Mesenchymal stem cell (in vitro differentiated cells and primary cell): Measurements from ENCODE around the gene MEX3C.

Experiments
- DNase-seq: peaks from one replicate; pipeline ENCODE4 v3.0.0-alpha.2; 2013
- H2AFZ ChIP-seq: one replicate; pipeline ENCODE4 v1.6.1; 2013; ENCODE audit warnings: low read depth, mild to moderate bottlenecking, control low read depth, inconsistent platforms, low read length, moderate library complexity
- H2AK5ac ChIP-seq: 2 replicates; pipeline ENCODE4 v1.6.1; 2013; ENCODE audit warnings: low read length, moderate library complexity, mild to moderate bottlenecking, inconsistent platforms; ENCODE audit not compliant: severe bottlenecking
- H2BK120ac ChIP-seq: one replicate; pipeline ENCODE4 v1.6.1; 2013; ENCODE audit warnings: low read depth, mild to moderate bottlenecking, inconsistent platforms, low read length, moderate library complexity
- H2BK12ac ChIP-seq, 2 experiments: one replicate each; pipeline ENCODE4 v1.6.1; 2013; ENCODE audit warnings: inconsistent platforms in 2 of 2, low read length in 2 of 2, mild to moderate bottlenecking in 2 of 2, moderate library complexity in 2 of 2, control low read depth in 1 of 2
- H2BK15ac ChIP-seq: one replicate; pipeline ENCODE4 v1.6.1; 2013; ENCODE audit warnings: mild to moderate bottlenecking, low read depth, inconsistent platforms; ENCODE audit not compliant: poor library complexity, severe bottlenecking
- H2BK5ac ChIP-seq: 2 replicates; pipeline ENCODE4 v1.6.1; 2013; ENCODE audit warnings: low read depth, mild to moderate bottlenecking, low read length, control low read depth, inconsistent platforms; ENCODE audit not compliant: poor library complexity, severe bottlenecking
- H3K14ac ChIP-seq, 2 experiments: one replicate each; pipeline ENCODE4 v1.6.1; 2013; ENCODE audit warnings: inconsistent platforms in 2 of 2, low read length in 2 of 2, control low read depth in 1 of 2, mild to moderate bottlenecking in 1 of 2, moderate library complexity in 1 of 2
- H3K18ac ChIP-seq, 2 experiments: one replicate each; pipeline ENCODE4 v1.6.1; 2013; ENCODE audit warnings: inconsistent platforms in 2 of 2, low read length in 2 of 2, control low read depth in 1 of 2, low read depth in 1 of 2, mild to moderate bottlenecking in 1 of 2
- H3K23ac ChIP-seq, 2 experiments: one replicate each; pipeline ENCODE4 v1.6.1; 2013; ENCODE audit warnings: inconsistent platforms in 2 of 2, low read length in 2 of 2, mild to moderate bottlenecking in 2 of 2, moderate library complexity in 2 of 2, control low read depth in 1 of 2
- H3K27ac ChIP-seq: 2 replicates; pipeline ENCODE4 v1.5.1; 2013; ENCODE audit warnings: mild to moderate bottlenecking, moderate library complexity, low read length, control low read depth, inconsistent platforms; ENCODE audit not compliant: poor library complexity, severe bottlenecking
- H3K27me3 ChIP-seq, 2 experiments: 2 replicates each; pipeline versions ENCODE4 v1.6.1 to v1.7.0; 2013; ENCODE audit warnings: low read length in 2 of 2, mild to moderate bottlenecking in 2 of 2, moderate library complexity in 2 of 2, control low read depth in 1 of 2, inconsistent platforms in 1 of 2; ENCODE audit not compliant: control insufficient read depth in 1 of 2, insufficient read depth in 1 of 2
- H3K36me3 ChIP-seq, 2 experiments: 2 replicates each; pipeline versions ENCODE4 v1.6.1 to v1.7.0; 2013; ENCODE audit warnings: low read length in 2 of 2, control low read depth in 1 of 2, inconsistent platforms in 1 of 2, low read depth in 1 of 2, mild to moderate bottlenecking in 1 of 2; ENCODE audit not compliant: insufficient read depth in 2 of 2, control insufficient read depth in 1 of 2
- H3K4ac ChIP-seq, 2 experiments: one replicate each; pipeline ENCODE4 v1.6.1; 2013; ENCODE audit warnings: inconsistent platforms in 2 of 2, low read length in 2 of 2, mild to moderate bottlenecking in 2 of 2, moderate library complexity in 2 of 2, control low read depth in 1 of 2, low read depth in 1 of 2
- H3K4me1 ChIP-seq: 2 replicates; pipeline ENCODE4 v1.6.1; 2013; ENCODE audit warnings: low read depth, low read length, control low read depth; ENCODE audit not compliant: control insufficient read depth, insufficient read depth
- H3K4me2 ChIP-seq: 2 replicates; pipeline ENCODE4 v1.6.1; 2013; ENCODE audit warnings: low read length, mild to moderate bottlenecking, inconsistent platforms; ENCODE audit not compliant: poor library complexity, severe bottlenecking
- H3K4me3 ChIP-seq, 2 experiments: 2 replicates each; pipeline versions ENCODE4 v1.5.1 to v1.7.0; 2013; ENCODE audit warnings: low read length in 2 of 2, mild to moderate bottlenecking in 2 of 2, control low read depth in 1 of 2, low read depth in 1 of 2; ENCODE audit not compliant: insufficient read depth in 1 of 2
- H3K79me1 ChIP-seq: replicated peaks from 2 replicates; pipeline ENCODE4 v1.6.1; 2013; ENCODE audit warnings: mild to moderate bottlenecking, control low read depth, low read length, inconsistent platforms; ENCODE audit not compliant: poor library complexity, severe bottlenecking
- H3K9ac ChIP-seq: 2 replicates; pipeline ENCODE4 v1.7.0; 2013; ENCODE audit warnings: mild to moderate bottlenecking, low read length, moderate library complexity
- H3K9me3 ChIP-seq: 2 replicates; pipeline ENCODE4 v1.7.0; 2013; ENCODE audit warnings: mild to moderate bottlenecking, low read length; ENCODE audit not compliant: control insufficient read depth
- H4K8ac ChIP-seq: one replicate; pipeline ENCODE4 v1.6.1; 2013; ENCODE audit warnings: inconsistent platforms, mild to moderate bottlenecking, low read length, moderate library complexity
- H4K91ac ChIP-seq: one replicate; pipeline ENCODE4 v1.6.1; 2013; ENCODE audit warnings: mild to moderate bottlenecking, low read length, inconsistent platforms
- WGBS: methylation state at CpG from one replicate; pipeline ENCODE4 v1.1.7; 2013; ENCODE audit warnings: mixed read lengths; 5-methylcytosine and 5-hydroxymethylcytosine counted together

Gene MEX3C

DNA sequence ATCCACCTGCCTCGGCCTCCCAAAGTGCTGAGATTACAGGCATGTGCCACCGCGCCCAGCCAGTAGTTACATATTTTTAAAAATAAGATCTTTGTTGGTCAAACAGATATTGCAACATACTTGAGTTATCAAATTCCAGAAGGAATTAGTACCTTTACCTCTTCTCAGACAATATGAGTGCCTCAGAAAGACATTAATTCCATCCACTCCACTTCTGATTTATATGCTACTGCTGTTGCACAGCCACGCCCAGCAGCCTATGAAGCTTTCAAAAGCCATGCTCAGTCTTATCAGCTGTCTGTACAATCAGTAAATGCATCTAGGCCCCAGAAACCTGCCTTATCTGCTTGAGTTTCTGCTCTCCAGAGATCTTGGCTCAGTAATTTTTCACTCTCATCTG, 47.8 kb downstream of the MEX3C start:
- Histone ChIP-seq H3K79me1 (peaks cover 2% of the 10 kb centered on the region), H3K4me2 (no peak overlapping the region), H2BK120ac (no peak overlapping the region), H2AFZ (no peak overlapping the region), H3K36me3 (peaks cover 0 to 3% of the 10 kb centered on the region in 2 experiments), H3K4ac (no peak overlapping the region), H2BK15ac (no peak overlapping the region), H4K8ac (no peak overlapping the region), H3K4me1 (peaks cover 8% of the 10 kb centered on the region), H2AK5ac (no peak overlapping the region), H3K9me3 (no peaks in the 10 kb centered on the region), H3K4me3 (no peak overlapping the region), H3K9ac (no peak overlapping the region), H3K23ac (no peak overlapping the region), H2BK12ac (no peak overlapping the region), H2BK5ac (no peak overlapping the region), H3K18ac (no peak overlapping the region), H4K91ac (no peak overlapping the region), H3K14ac (no peak overlapping the region), H3K27ac (no peak overlapping the region), H3K27me3 (no peaks in the 10 kb centered on the region)
- 91% methylated on average over 1 of the region's 4 CpGs for WGBS
- no peak for DNase-seq

DNA sequence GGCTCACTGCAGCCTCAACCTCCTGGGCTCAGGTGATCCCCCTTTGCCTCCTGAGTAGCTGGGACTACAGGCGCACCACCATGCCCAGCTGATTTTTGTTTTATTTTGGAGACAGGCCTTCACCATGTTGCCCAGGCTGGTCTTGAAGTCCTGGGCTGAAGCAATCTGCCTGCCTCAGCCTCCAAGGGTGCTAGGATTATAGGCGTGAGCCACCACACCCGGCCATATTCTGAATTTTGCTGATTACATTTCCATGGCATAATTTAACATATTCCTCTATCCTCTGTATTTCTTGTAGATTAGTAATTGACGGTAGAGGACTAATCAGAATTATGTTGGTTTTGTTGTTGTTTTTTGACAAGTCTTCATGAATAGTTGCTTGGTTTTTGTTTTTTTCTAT, 50.6 kb downstream of the MEX3C start:
- no peaks in the 10 kb centered on the region for H3K9me3 ChIP-seq
- no peak overlapping the region for H2BK5ac ChIP-seq
- no peak overlapping the region for H2BK15ac ChIP-seq
- H3K4me3 ChIP-seq, result no peak overlapping the region
- no peak overlapping the region for H4K91ac ChIP-seq
- H3K9ac ChIP-seq, result no peak overlapping the region
- H2BK12ac ChIP-seq, result no peak overlapping the region
- no peak overlapping the region for H3K23ac ChIP-seq
- H3K4me2 ChIP-seq, result no peak overlapping the region
- peaks cover 8% of the 10 kb centered on the region for H3K4me1 ChIP-seq
- no peak overlapping the region for H3K18ac ChIP-seq
- H2BK120ac ChIP-seq, result no peak overlapping the region
- H2AK5ac ChIP-seq, result no peak overlapping the region
- no peak overlapping the region for H4K8ac ChIP-seq
- no peak overlapping the region for H2AFZ ChIP-seq
- peaks cover 0 to 3% of the 10 kb centered on the region in 2 experiments for H3K36me3 ChIP-seq
- 93% methylated on average over 2 of the region's 4 CpGs for whole genome bisulfite sequencing
- no peaks in the 10 kb centered on the region for H3K27me3 ChIP-seq
- peaks cover 2% of the 10 kb centered on the region for H3K79me1 ChIP-seq
- DNase-seq, result no peak
- H3K4ac ChIP-seq, result no peak overlapping the region
- H3K14ac ChIP-seq, result no peak overlapping the region
- no peak overlapping the region for H3K27ac ChIP-seq

DNA sequence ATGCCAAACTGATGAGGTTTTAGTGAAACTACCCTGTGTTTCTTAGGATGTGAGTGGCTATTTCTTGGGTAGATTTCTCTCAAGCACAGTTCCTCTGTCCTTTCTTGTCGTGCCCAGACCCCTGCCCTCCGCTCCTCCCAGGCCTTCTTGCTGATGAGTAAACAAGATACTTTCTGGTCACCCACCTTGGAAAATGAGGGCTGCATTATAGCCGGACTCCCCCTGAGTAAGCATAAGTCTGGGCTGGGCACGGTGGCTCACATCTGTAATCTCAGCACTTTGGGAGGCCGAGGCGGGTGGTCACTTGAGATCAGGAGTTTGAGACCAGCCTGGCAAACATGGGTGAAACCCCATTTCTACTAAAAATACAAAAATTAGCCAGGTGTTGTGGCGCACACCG, 58.5 kb downstream of the MEX3C start:
- no peak overlapping the region for H3K27ac ChIP-seq
- H3K27me3 ChIP-seq, result no peaks in the 10 kb centered on the region
- H3K4ac ChIP-seq, result no peak overlapping the region
- DNase-seq, result no peak
- no peaks in the 10 kb centered on the region for H3K9me3 ChIP-seq
- H2BK120ac ChIP-seq, result no peak overlapping the region
- WGBS, result 94% methylated on average over 8 of the region's 8 CpGs
- no peak overlapping the region for H4K91ac ChIP-seq
- no peaks in the 10 kb centered on the region for H3K36me3 ChIP-seq
- H2BK5ac ChIP-seq, result no peak overlapping the region
- no peak overlapping the region for H2AFZ ChIP-seq
- H3K23ac ChIP-seq, result no peak overlapping the region
- no peak overlapping the region for H2AK5ac ChIP-seq
- H3K79me1 ChIP-seq, result no peaks in the 10 kb centered on the region
- no peak overlapping the region for H4K8ac ChIP-seq
- no peak overlapping the region for H2BK12ac ChIP-seq
- no peak overlapping the region for H3K14ac ChIP-seq
- H2BK15ac ChIP-seq, result no peak overlapping the region
- peaks cover 16% of the 10 kb centered on the region for H3K4me1 ChIP-seq
- H3K18ac ChIP-seq, result no peak overlapping the region
- H3K4me3 ChIP-seq, result no peak overlapping the region
- no peak overlapping the region for H3K4me2 ChIP-seq
- no peak overlapping the region for H3K9ac ChIP-seq

GRCh38 chr18:51137891-51138290, 59.6 kb downstream of the MEX3C start:
- H2BK5ac ChIP-seq, result no peak overlapping the region
- H3K36me3 ChIP-seq, result no peaks in the 10 kb centered on the region
- no peak overlapping the region for H2AFZ ChIP-seq
- H3K9me3 ChIP-seq, result no peaks in the 10 kb centered on the region
- no peak overlapping the region for H4K91ac ChIP-seq
- H3K9ac ChIP-seq, result no peak overlapping the region
- no peak overlapping the region for H3K4me3 ChIP-seq
- H2AK5ac ChIP-seq, result no peak overlapping the region
- no peak overlapping the region for H3K18ac ChIP-seq
- H2BK120ac ChIP-seq, result no peak overlapping the region
- H3K27me3 ChIP-seq, result no peaks in the 10 kb centered on the region
- H2BK15ac ChIP-seq, result no peak overlapping the region
- H3K23ac ChIP-seq, result no peak overlapping the region
- no peak overlapping the region for H3K4ac ChIP-seq
- H3K79me1 ChIP-seq, result peaks cover 1% of the 10 kb centered on the region
- no peak overlapping the region for H3K4me2 ChIP-seq
- H3K14ac ChIP-seq, result no peak overlapping the region
- no peak overlapping the region for H4K8ac ChIP-seq
- peaks cover 16% of the 10 kb centered on the region for H3K4me1 ChIP-seq
- no peak for DNase-seq
- WGBS, result 93% methylated on average over 7 of the region's 7 CpGs
- no peak overlapping the region for H3K27ac ChIP-seq
- no peak overlapping the region for H2BK12ac ChIP-seq
